ENCODE data around the gene ELL. TPM values are rescaled to one million over a fixed set of nuclear protein-coding genes. Genes with fewer than 3 reads are reported as not detected.
A peak's percentile ranks its signal among the peaks of the same experiment; 100 is the strongest.

Gene ELL
- total and polyA plus RNA-seq, 9 of the 15 experiments (the other 6 are each of a cell fraction or from before 2014, with no cell fraction given) = 0.24 to 22.5 (median 4.1) TPM

- peak; percentile 55 to 89 (median 83) for TF ChIP-seq YY1 (IDR thresholded peaks at IDR 0.05; ENCODE audit: borderline replicate concordance in 1 of 3, control insufficient read depth in 1 of 3, extremely low read depth in 1 of 3, insufficient read depth in 3 of 3, insufficient read length in 1 of 3, insufficient replicate concordance in 2 of 3, low read depth in 1 of 3, low read length in 2 of 3)
- TF ChIP-seq POU5F1 (IDR thresholded peaks at IDR 0.05; ENCODE audit: borderline replicate concordance, low read depth, low read length, partially characterized antibody) = no peak
- no peak; the same call in 1 of the 2 replicates for TF ChIP-seq SMARCE1 (IDR thresholded peaks at IDR 0.05)
- no peak for TF ChIP-seq ARID3A (IDR thresholded peaks at IDR 0.05; ENCODE audit: borderline replicate concordance, low read depth, low read length)
- no peak for TF ChIP-seq ZC3H4 (CRISPR knock-in tag; IDR thresholded peaks at IDR 0.05; ENCODE audit: borderline replicate concordance)
- no peak; the same call in 1 of the 2 replicates for TF ChIP-seq GMEB1 (CRISPR knock-in tag; IDR thresholded peaks at IDR 0.05)
- no peak for TF ChIP-seq MTA1 (IDR thresholded peaks at IDR 0.05; ENCODE audit: borderline replicate concordance)
- TF ChIP-seq NR2F6 (CRISPR knock-in tag; IDR thresholded peaks at IDR 0.05) = no peak
- no peak for TF ChIP-seq ZNF121 (CRISPR knock-in tag; conservative IDR thresholded peaks at IDR 0.05)
- TF ChIP-seq SMC3 (conservative IDR thresholded peaks at IDR 0.05; ENCODE audit: insufficient read depth, low read depth, low read length) = no peak
- no peak for TF ChIP-seq SLC30A9 (CRISPR knock-in tag; IDR thresholded peaks at IDR 0.05)
- no peak for TF ChIP-seq SMARCA4 (IDR thresholded peaks at IDR 0.05)
- no peak for TF ChIP-seq ZNF398 (CRISPR knock-in tag; IDR thresholded peaks at IDR 0.05)
- no peak for TF ChIP-seq HIVEP1 (CRISPR knock-in tag; IDR thresholded peaks at IDR 0.05)
- TF ChIP-seq DEAF1 (CRISPR knock-in tag; IDR thresholded peaks at IDR 0.05) = no peak
- no peak for TF ChIP-seq JUND (IDR thresholded peaks at IDR 0.05; ENCODE audit: borderline replicate concordance, low read depth, low read length)
- TF ChIP-seq JUND (tag; IDR thresholded peaks at IDR 0.05; ENCODE audit: borderline replicate concordance, low read depth, low read length) = no peak
- peak; percentile 24 for TF ChIP-seq ZBTB33 (CRISPR knock-in tag; IDR thresholded peaks at IDR 0.05)
These were observed 88.7 kb downstream of the ELL start (continued) for GRCh38 chr19:18433015-18433691.
